Stimulated activated CD8-positive, alpha-beta memory T cell treated with anti-CD3 and anti-CD28 coated beads, Interleukin-7, amount 100 ng/mL, for 24 hours (primary cell): ENCODE data around the gene AKR7A2.

ENCODE experiments used
- DNase-seq: peaks from one replicate; pipeline ENCODE4 v3.0.0-alpha.2; 2020; ENCODE audit warnings: low read depth

Gene AKR7A2

DNA sequence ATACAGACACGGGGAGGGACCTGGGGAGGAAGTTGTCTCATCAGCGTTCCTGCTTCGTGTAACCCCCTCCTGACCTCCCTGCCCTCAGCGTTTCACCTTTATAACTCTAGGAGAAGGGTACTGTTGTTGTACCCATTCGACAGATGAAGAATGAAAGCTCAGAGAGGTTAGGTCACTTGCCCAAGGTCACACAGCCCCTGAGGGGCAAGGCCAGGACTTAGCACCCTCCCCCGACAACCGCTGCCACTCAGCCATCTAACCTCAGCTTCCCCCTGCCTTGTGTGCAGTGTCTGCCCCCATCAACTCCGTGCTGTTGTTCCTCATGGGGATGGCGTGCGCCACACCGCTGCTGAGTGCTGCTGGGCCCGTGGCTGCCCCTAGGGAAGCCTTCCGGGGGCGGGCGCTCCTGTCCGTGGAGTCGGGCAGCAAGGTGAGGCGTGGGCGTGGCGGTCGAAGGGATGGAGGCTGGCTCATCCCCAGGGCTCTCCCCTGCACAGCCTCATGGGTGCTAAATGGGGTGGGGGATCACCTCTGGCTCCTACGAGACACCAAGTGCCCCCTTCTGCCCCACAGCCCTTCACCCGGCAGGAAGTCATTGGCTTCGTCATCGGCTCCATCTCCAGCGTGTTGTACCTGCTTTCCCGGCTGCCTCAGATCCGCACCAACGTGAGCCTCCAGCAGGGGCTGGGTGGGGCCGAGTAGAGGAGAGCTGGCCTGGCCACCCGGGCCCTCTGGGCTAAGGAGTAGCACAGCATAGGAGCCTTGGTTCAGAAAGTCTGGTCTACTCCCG lies 14.2 kb upstream of the AKR7A2 start:
- no peak for DNase-seq

DNA sequence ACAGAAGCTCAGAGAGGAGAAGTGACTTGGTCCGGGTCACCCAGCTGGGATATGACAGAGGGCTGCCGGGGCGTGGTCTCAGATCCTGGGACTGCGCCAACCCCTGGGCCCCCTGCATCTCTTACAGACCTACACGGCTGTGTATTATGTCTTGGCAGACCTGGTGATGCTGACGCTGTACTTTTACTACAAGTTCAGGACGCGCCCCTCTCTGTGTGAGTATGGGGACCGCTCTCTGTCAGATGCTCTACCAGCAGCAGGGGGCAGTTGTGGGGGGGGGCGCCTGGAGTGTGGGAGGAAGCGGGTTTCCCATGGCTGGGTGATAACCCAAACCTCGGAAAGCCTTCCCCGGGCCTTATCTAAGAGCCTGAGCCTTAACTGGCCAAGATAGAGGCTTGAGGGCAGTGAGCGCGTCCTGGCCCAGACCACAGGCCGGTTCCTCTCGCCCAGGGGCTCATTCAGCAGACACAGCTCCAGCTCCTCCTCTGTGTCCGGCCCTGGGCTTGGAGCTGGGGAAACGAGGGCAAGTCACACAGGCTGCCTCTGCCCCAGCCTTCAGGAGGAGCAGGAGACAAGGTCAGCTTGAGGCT lies 13.5 kb upstream of the AKR7A2 start:
- DNase-seq, result no peak

DNA sequence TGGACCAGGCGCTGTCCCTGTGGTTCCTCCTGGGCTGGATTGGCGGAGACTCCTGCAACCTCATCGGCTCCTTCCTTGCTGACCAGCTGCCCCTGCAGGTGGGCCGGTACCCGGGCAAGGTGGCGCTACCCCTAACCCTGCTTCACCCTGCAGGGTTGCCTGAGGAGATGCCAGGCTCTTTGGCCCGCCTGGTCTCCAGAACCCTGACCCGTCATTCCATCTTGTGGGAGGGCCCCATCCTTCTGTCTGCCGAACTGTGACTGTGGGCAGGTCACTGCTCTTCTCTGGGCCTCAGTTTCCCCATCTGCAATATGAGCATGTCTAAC lies 12.7 kb upstream of the AKR7A2 start:
- no peak for DNase-seq

DNA sequence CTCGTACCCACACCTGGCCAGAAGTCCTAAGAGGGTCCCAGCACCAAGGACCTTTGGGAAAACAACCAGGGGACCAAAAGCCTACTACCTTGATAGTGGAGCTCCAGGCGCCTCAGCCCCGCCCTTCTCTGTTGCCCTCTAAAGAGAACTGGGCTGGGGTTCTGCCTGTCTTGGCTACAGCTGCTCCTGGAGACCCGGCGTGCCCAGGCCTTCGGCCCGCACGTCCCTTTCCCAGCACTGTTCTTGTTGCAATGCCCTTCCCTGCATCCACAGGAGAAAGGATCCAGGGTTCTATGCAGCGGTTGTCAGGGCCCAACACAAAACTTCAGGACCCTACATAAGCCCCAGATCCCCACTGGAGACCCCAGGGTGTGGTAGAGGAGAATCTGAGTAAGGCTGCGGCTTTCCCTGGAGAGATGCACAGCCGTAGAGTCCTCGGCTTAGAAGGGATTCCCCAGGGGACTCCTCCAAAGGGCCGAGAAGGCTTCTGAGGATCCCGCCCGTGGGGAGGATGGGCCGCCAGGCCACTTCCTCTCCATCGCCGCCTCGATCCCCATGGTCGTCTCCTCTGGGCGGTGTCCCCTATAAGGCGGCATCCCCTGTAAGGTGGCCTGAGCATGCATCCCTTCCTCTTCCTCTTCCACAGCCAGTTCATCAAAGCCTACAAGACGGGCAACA lies 12.2 kb upstream of the AKR7A2 start:
- no peak for DNase-seq

DNA sequence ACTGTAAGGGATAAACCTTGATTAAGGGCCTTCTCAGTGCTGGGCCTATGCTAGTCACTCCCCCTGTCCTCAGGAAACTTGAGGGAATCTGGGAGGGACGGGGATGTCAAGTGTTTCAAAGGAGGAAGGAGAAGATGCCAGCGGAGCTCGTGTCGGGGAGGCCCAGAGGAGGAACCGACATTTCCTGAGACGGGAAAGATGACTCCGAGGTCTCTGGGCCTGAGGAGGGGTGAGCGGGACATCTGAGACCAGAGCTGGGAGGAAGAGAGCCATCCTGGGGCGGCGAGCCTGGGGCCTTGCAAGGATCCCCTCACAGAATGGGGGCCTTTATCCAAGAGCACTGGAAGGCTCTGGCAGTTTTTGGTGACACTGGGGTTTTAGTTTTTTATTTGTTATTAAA lies 10.5 kb upstream of the AKR7A2 start:
- DNase-seq, result no peak

DNA sequence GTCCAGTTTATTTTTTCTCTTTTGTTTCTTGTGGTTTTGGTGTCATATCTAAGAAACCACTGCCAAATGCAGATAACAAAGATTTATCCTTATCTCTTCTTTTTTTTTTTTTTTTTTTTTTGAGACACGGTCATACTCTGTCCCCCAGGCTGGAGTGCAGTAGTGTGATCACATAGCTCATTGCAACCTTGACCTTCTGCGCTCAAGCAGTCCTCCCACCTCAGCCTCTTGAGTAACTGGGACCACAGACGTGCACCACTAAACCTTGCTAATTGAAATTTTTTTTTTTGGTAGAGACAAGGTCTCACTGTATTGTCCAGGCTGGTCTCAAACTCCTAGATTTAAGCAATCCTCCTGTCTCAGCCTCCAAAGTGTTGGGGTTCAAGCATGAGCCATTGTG lies 9.1 kb upstream of the AKR7A2 start:
- no peak for DNase-seq

DNA sequence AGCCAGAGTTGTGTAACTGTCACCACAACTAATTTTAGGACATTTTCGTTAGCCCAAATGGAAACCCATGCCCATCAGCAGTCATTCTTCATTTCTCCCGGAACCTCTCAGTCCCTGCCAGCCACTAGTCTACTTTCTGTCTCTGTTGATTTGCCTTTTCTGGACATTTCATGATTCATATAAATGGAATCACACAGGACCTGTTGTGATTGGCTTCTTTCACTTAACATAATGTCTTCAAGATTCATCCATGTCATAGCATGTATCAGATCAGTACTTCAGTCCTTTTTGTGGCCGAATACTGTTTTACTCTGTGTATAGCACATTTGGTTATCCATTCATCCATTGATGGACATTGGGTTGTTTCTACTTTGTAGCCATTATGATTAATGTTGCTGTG lies 7.3 kb upstream of the AKR7A2 start:
- no peak for DNase-seq

DNA sequence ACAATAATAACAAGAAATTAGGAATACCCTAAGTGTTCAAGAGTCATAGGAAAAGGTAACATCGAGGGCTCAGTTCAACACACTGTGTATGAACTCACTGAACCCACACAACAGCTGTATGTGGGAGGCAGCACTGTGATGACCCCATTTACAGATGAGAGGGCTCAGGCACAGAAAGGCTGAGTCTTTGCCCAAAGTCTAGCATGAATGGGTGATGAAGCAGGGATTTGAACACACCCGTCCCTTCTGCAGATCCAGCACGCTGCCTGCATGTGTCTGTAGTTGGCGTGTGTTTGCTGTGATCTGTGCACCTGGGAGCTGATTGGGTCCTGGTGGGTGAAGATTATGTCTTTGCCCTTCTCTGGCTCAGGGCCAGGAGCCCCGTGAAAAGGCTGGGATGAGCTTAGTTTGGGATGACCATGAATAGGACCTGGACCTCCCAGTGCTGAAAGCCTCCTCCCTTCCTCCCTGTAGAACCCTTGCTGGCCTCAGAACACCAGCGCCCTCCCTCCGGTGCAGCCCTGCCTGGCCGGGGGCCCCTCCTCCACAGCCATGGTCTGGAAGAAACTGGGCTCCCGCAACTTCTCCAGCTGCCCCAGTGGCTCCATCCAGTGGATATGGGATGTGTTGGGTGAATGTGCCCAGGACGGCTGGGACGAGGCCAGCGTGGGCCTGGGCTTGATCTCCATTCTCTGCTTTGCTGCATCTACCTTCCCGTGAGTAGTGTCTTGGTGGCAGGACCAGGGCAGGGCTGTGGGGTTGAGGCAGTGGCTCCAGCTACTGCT lies 5.4 kb upstream of the AKR7A2 start:
- DNase-seq, result no peak

DNA sequence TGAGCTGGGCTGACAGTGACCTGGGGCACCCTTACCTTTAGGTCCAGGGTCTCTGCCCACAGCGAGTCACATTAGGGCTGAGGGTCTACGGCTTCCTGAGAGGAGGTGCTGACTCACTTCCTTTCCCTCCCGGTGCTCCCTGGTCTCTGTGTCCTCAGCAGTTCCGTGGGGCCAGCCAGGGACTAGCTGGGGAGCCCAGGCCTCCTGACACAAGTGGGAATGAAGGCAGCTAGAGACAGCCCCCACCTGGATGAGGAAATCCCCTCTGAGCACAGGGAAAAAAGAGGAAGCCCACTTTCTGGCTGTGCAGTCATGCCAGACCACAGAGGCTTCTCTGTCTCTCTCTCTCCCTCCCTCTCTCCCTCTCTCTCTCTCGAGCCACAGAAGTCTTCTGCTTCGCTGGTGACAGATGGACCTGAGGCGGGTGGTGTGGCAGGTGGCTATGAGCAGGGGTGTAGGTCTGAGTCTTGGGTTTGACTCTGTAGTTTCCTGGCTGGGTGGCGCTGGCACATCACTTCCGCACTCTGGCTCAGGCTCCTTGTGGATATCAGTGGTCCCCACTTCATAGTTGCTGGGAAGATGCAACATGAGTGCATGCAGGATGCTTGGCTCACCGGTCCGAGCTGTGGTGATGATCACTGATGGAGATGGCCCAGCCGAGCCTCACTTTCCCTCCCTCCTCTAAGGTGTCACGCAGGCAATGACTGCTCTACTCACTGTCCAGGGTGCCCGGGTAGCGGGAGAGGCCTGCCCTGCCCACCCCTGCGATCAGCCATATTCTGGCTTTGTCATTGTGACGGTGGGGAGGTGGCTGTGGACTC lies 3.6 kb upstream of the AKR7A2 start:
- no peak for DNase-seq

DNA sequence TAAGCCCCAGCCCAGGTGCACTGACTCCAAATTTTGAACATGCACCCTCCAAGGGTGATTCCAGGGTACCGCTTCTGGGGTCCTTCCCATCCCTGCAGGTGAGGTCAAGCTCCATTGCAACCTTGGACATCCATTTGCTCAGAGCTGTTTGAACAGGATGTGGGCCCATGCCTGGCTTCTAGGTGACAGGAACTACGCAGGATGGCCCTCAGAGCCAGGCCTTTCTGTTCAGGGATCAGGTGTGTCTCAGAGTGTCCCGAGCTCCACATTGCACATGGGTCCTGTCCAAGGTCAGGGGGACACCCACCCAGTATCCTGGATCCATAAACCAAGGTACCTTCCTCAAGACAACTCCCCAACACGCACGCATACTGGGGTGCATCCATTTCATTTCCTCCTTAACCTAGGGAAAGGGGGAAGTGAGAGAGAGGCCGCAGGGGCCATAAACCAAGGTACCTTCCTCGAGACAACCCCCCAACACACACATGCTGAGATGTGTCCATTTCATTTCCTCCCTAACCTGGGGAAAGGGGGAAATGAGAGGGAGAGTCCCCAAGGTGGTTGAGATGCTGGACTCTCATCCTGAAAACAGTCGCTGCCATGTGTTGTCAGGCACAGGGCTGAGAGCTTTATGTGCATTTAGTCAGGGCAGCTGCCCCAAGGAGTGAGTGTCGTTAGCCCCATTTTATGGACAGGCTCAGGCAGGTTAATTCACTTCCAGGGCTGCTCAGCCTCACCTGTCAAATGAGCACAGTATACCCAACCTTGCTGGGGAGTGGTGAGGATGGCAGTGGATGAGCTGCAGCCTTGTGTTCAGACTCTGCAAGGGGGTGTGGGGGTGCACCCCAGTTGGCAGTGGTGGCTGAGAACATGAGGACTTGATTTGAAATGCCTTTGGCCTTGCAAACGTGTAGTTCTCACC lies 2.3 kb upstream of the AKR7A2 start:
- no peak for DNase-seq

DNA sequence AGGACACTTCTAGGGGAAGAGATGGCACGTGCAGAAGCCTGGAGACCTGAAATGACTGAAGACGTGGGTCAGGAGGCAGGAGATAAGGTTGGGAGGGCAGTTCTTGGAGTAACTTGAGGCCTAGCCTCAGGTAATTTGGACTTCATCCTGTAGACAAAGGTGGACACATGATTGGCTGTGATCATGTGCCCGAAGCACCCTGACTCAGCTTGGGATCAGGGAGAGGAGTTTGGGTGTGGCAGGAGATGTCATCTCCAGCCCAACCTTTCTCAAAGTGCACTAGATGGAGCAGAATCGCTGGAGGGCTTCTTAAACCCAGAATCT lies 1.7 kb upstream of the AKR7A2 start:
- no peak for DNase-seq

DNA sequence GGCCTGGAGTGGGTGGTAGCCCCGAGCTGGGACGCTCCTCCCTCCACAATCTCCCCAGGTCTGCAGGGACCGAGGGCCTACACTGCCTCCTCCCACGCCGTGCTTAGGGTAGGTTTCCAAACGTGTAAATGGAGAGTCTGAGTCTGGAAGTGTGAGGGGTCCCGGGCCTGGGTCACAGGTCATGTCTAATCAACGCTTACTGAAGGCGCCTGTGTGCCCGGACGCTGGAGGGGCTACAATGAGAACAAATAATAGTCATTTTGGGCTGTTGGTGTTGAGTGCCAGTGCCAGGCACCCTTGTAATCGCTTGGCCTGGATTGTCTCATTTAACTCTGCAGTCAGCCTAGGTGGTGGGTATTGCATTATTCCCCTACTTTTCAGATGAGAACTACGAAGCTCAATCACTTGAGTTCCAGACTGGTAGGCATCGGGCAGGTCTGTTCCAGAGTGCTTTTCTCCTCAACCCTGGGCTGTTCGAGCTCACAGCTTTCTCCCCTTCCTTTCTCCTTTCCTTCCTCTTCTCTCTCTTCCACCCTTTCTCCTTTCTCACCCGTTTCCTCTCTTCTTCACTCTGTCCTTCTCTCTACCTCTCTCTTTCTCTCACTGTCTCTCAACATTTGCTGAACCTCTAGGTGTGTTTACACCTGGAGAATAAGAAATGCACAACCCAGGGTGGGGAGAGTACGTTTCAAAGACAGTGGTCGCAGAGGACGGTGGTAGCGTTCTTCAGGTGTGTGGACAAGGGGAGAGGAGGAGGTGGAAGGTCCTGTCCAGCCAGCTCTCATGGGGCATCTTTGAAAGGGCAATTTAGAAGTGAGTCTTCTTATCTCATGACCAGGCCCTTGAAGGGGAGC lies 1.1 kb upstream of the AKR7A2 start:
- DNase-seq, result no peak

DNA sequence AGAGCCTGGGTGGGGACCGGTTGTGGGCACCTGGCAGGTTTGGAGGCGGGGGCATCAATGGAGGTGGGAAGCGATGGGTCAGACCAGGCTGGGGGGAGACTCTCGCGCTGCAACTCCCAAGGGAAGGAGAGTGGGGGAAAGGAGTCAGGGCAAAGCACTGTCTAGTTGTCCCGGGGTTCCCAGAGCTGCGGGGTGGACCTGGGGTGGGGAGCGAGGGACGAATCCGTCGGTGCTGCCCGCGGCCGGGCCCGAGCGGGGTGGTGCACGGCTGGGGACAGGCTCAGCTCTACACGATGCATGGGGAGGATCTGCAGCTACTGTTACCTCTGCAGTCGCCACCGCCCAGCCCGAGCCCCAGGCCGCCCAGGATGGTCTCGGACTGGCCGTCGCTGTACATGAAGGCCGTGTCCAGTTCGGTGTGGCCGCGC lies 427 bp downstream of the AKR7A2 start:
- no peak for DNase-seq

DNA sequence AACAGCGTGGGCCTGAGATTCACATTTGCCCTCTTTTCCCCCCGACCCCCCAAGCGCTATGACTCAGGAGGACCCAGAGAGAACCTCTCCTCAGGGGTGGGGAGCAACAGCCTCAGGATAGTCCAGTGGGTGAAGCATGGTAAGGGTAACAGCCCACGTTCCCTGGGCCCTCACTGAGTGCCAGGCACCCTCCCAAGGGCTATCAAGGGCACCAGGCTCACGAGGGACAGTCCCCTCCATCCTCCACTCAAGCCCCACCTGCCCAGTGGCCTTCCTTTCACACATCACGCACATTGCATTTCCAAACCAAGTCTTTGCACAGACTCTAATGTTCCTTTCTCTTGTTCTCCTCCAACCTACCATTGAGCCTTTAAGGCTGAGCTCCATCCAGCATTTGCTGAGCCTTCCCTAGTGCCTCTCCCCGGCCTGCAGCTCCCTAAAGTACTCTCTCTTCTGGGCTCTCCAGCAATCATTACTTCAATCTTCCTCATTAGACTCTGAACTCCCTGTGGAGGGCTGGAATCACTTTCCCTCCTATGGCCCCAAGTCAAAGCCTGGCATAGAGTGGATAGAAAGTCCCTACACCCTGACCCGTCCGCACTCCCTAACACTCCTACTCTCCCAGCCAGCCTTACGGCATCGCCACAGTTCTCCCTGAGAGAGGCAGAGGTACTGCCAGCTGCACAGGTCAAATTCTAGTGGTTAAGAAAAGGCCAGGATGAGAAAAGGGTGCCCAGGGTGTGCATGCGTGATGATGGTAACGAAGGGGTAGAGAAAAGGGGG lies 1.0 kb downstream of the AKR7A2 start:
- DNase-seq, result no peak

DNA sequence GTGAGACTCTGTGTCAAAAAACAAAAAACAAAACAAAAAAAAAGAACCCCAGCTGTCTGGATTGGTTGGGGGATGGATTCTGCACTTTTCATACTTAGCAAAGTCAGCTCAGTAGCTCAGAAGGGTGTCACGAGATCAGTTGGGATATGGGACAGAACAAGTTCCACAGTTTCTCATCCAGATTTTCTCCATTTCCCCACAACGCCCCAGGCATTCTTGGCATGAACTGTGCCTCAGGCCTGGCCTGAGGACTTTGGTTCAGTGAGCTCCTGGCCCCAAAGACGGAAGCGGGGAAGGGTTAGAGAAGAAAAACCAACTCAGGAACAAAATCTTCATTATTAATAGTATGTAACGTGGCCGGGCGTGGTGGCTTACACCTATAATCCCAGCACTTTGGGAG lies 1.9 kb downstream of the AKR7A2 start:
- DNase-seq, result no peak

DNA sequence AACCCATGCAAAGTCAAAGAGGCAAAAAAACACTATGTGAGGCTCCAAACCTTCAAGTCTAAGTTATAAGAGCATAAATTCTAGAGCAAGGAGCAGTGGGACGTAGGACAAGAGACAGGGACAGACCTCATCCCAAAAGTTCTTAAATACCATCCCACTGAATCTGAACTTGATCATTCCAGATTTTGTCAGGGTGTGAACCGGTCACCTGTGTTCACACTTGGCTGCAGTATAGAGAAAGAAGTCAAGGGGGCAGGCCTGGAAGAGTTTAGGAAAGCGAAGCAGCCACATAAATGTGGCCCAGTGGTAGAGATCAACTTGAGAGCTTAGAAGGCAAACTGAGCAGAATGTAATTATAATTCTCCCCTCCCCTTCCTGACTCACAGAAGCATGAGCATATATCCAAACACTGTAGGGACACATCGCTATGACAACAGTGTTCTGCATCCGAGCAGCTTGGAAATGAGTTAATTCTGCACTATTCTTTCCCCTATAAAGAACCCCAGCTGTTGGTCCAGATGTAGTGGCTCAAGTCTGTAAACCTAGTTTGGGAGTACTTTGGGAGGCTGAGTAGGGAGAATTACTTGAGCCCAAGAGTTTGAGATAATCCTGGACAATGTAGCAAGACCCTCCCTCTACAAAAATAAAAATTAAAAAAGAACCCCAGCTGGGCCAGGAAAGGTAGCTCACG lies 2.7 kb downstream of the AKR7A2 start:
- no peak for DNase-seq

DNA sequence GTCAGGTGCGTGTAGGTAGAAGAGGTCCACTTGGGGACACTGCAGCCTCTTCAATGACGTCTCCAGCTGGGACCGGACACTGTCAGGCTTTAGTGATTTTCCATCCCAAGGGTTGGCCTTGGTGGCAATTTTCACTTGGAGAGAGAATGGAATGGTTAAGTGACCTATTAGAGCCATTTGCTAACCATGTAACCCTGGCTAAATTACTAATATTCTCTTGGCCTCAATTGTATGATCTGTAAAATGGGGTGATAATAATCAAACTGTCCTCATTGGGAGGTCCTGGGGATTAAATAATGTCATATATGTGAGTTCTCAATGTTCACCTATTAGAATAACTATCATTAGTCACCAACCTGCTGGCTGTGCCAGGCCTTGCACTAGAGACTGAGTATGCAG lies 3.4 kb downstream of the AKR7A2 start:
- DNase-seq, result no peak

DNA sequence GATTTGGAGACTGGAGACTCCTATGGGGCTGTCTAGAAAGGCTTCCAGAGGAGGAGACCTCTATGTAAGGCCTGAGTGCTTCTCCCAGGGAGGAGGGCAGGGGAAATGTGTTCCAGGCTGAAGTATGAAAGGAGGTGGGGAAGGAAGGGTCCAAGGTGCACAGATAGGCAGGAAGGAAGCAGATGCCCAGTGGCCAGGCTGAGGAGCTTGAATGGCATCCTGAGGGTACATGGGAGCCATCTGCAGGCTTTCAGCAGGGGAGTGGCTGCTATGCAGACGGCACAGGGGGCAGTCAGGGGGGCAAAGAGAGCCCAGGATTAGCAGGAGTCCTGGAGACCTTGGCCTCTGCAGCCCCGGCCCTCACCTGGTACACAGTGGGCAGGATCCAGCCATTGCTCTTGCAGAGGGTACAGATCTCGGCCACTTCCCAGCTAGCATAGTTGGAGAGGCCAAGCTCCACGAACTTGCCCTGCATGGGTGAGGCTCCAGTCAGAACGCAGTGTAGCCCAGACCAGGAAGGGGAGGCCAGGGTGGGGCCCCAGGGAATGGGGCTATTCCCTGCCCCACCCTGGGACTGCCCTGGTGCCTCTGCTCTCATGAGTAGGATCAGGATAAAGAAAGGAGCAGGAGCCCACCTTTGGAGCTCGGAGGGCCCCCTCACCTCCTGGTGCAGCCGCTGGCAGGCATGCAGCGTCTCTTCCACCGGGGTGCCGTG lies 4.0 kb downstream of the AKR7A2 start:
- no peak for DNase-seq
